Activated CD4-positive, alpha-beta T cell treated with anti-CD3 and anti-CD28 coated beads for 36 hours (primary cell): Measurements from ENCODE around the gene ARHGAP11A. TPM values are rescaled to one million over a fixed set of nuclear protein-coding genes. Genes with fewer than 3 reads are reported as not detected.
"Not testable (repeated sequence)": the region's sequence is repeated elsewhere in the genome, so short reads cannot be mapped to it uniquely, and the experiment has no call there.

Source experiments
- ATAC-seq: fragments of 200-7000 bp; cut with Tn5 transposase; one replicate; pipeline ENCODE4 v1.10.0; 2021; ENCODE audit warnings: mild to moderate bottlenecking, moderate library complexity
- CTCF ChIA-PET: fragments of 350-600 bp; sonication (Branson Sonifier 250); formaldehyde crosslinking; loops from one replicate; lab custom pipeline; 2021; ENCODE audit warnings: antibody characterized with exemption; lab: Charles Lee
- POLR2A ChIA-PET: fragments of 350-600 bp; sonication (Branson Sonifier 250); formaldehyde crosslinking; loops from one replicate; lab custom pipeline; 2021; ENCODE audit warnings: antibody characterized with exemption, inconsistent platforms; lab: Charles Lee
- DNase-seq: peaks from one replicate; pipeline ENCODE4 v3.0.0-alpha.2; 2020
- H3K27ac Mint-ChIP-seq: one replicate; pipeline ENCODE4 v1.8.0; 2021; ENCODE audit warnings: mixed read lengths
- H3K27me3 Mint-ChIP-seq: one replicate; pipeline ENCODE4 v1.8.0; 2021; ENCODE audit warnings: mixed read lengths
- H3K36me3 Mint-ChIP-seq: one replicate; pipeline ENCODE4 v1.8.0; 2021; ENCODE audit warnings: low read depth, mixed read lengths
- H3K4me1 Mint-ChIP-seq: one replicate; pipeline ENCODE4 v1.8.0; 2021; ENCODE audit warnings: mixed read lengths
- H3K4me3 Mint-ChIP-seq: one replicate; pipeline ENCODE4 v1.8.0; 2021; ENCODE audit warnings: mild to moderate bottlenecking, moderate library complexity, mixed read lengths
- H3K9me3 Mint-ChIP-seq: one replicate; pipeline ENCODE4 v1.8.0; 2021; ENCODE audit warnings: low read depth, mixed read lengths
- intact Hi-C, 2 experiments: fragments of 100-400 bp; cut with DNase I in 1 of 2; cut with micrococcal nuclease in 1 of 2; formaldehyde crosslinking; loops; one replicate each; pipeline versions ENCODE4 v1.14.2 to v1.15.1; 2022 to 2024; cut with DNase I, micrococcal nuclease
- total RNA-seq, 2 experiments: library from RNA; stranded (reverse); gene quantifications; one replicate each; pipeline ENCODE4 v1.2.3, GENCODE V29; 2021

ARHGAP11A gene
- total RNA-seq, result 100 to 1,000 TPM; 111 to 155 TPM

GRCh38 chr15:32615051-32615870 lies at the start of gene ARHGAP11A:
Gene ARHGAP11A, plus strand, starts transcription at chr15:32615504. Its CDS starts 708 bp downstream, at chr15:32616212.
- not testable (repeated sequence) for H3K27me3 Mint-ChIP-seq

GRCh38 chr15:32568988-32569387 lies 46.3 kb upstream of the ARHGAP11A start:
- ATAC-seq, H3K27me3 Mint-ChIP-seq, DNase-seq, H3K4me3 Mint-ChIP-seq, CTCF ChIA-PET, H3K9me3 Mint-ChIP-seq, H3K4me1 Mint-ChIP-seq, H3K27ac Mint-ChIP-seq, POLR2A ChIA-PET, intact Hi-C loops, H3K36me3 Mint-ChIP-seq: not testable (repeated sequence)

More at GRCh38 chr15:32615051-32615870, at the start of gene ARHGAP11A:
- ChIA-PET CTCF (interaction anchor here (0.6 kb wide), 1 partner anchor 42 kb away, joined by 3 read pairs; no protein-coding TSS in a partner anchor), POLR2A (interaction anchor here (0.6 kb wide), 1 partner anchor 1989 kb away, joined by 3 read pairs; the partner anchor contains the start of gene ARHGAP11B)
- H3K27ac Mint-ChIP-seq, result peak within 1 kb of the TSS; percentile 97
- peaks cover 12% of the 10 kb centered on the region for H3K36me3 Mint-ChIP-seq
- H3K4me1 Mint-ChIP-seq, intact Hi-C loops, H3K9me3 Mint-ChIP-seq: not testable (repeated sequence)
- H3K4me3 Mint-ChIP-seq, result peak within 1 kb of the TSS; percentile 85
- DNase-seq, result peak; percentile 93
- ATAC-seq, result peak; percentile 88

- ATAC-seq, CTCF ChIA-PET, H3K9me3 Mint-ChIP-seq, POLR2A ChIA-PET, H3K27me3 Mint-ChIP-seq, H3K4me1 Mint-ChIP-seq, H3K36me3 Mint-ChIP-seq, intact Hi-C loops, DNase-seq: not testable (repeated sequence)
- H3K27ac Mint-ChIP-seq, result peak overlapping the region; percentile 35
- peak overlapping the region; percentile 30 for H3K4me3 Mint-ChIP-seq
Measured at GRCh38 chr15:32578482-32578881, 36.8 kb upstream of the ARHGAP11A start.

- POLR2A ChIA-PET, DNase-seq, CTCF ChIA-PET, H3K4me3 Mint-ChIP-seq, intact Hi-C loops, H3K9me3 Mint-ChIP-seq, H3K4me1 Mint-ChIP-seq, H3K27ac Mint-ChIP-seq, ATAC-seq, H3K27me3 Mint-ChIP-seq, H3K36me3 Mint-ChIP-seq: not testable (repeated sequence)
Measured at GRCh38 chr15:32585844-32586243, 29.5 kb upstream of the ARHGAP11A start.

- H3K9me3 Mint-ChIP-seq, POLR2A ChIA-PET, H3K36me3 Mint-ChIP-seq, intact Hi-C loops, H3K27ac Mint-ChIP-seq, H3K4me3 Mint-ChIP-seq, CTCF ChIA-PET, DNase-seq, ATAC-seq, H3K27me3 Mint-ChIP-seq, H3K4me1 Mint-ChIP-seq: not testable (repeated sequence)
Measured at GRCh38 chr15:32593151-32593550, 22.2 kb upstream of the ARHGAP11A start, which contains the start of gene GOLGA8N. Gene GOLGA8N, plus strand, starts transcription at chr15:32593456.

- H3K27ac Mint-ChIP-seq, H3K4me3 Mint-ChIP-seq, ATAC-seq, CTCF ChIA-PET, H3K4me1 Mint-ChIP-seq, DNase-seq, POLR2A ChIA-PET, H3K9me3 Mint-ChIP-seq, intact Hi-C loops, H3K27me3 Mint-ChIP-seq, H3K36me3 Mint-ChIP-seq: not testable (repeated sequence)
Measured at GRCh38 chr15:32609518-32609917, 5.8 kb upstream of the ARHGAP11A start.

- H3K9me3 Mint-ChIP-seq, H3K36me3 Mint-ChIP-seq, H3K27me3 Mint-ChIP-seq, ATAC-seq, H3K27ac Mint-ChIP-seq, H3K4me1 Mint-ChIP-seq, DNase-seq, H3K4me3 Mint-ChIP-seq, intact Hi-C loops, CTCF ChIA-PET, POLR2A ChIA-PET: not testable (repeated sequence)
Measured at GRCh38 chr15:32610719-32611118, 4.6 kb upstream of the ARHGAP11A start.

GRCh38 chr15:32614712-32615050 lies 623 bp upstream of the ARHGAP11A start:
- H3K4me1 Mint-ChIP-seq, intact Hi-C loops, H3K9me3 Mint-ChIP-seq, CTCF ChIA-PET, H3K27me3 Mint-ChIP-seq, DNase-seq: not testable (repeated sequence)
- Mint-ChIP-seq H3K36me3 (peaks cover 12% of the 10 kb centered on the region), H3K27ac (peak overlapping the region; percentile 97), H3K4me3 (peak overlapping the region; percentile 85)
- POLR2A ChIA-PET, result interaction anchor here (0.6 kb wide), 1 partner anchor 1989 kb away, joined by 3 read pairs; the partner anchor contains the start of gene ARHGAP11B
- ATAC-seq, result peak; percentile 37

- DNase-seq (peak; percentile 25), ATAC-seq (peak; percentile 4)
- peaks cover 12% of the 10 kb centered on the region for H3K36me3 Mint-ChIP-seq
- H3K9me3 Mint-ChIP-seq, intact Hi-C loops, POLR2A ChIA-PET, H3K4me1 Mint-ChIP-seq, H3K27me3 Mint-ChIP-seq, CTCF ChIA-PET: not testable (repeated sequence)
- peak overlapping the region; percentile 97 for H3K27ac Mint-ChIP-seq
- peak overlapping the region; percentile 85 for H3K4me3 Mint-ChIP-seq
Measured at GRCh38 chr15:32615871-32616426, 645 bp downstream of the ARHGAP11A start.

- DNase-seq (no peak), ATAC-seq (no peak)
- POLR2A ChIA-PET, result no interaction called here
- CTCF ChIA-PET, result no interaction called here
- no peaks in the 10 kb centered on the region for H3K9me3 Mint-ChIP-seq
- H3K36me3 Mint-ChIP-seq, result peaks cover 53% of the 10 kb centered on the region
- H3K4me1 Mint-ChIP-seq, result no peaks in the 10 kb centered on the region
- intact Hi-C loops, result no loop called here
- no peaks in the 10 kb centered on the region for H3K27me3 Mint-ChIP-seq
- no peak overlapping the region for H3K4me3 Mint-ChIP-seq
- no peak overlapping the region for H3K27ac Mint-ChIP-seq
Measured at GRCh38 chr15:32636410-32636809, 21.1 kb downstream of the ARHGAP11A start.

- CTCF ChIA-PET, result no interaction called here
- no peaks in the 10 kb centered on the region for H3K27me3 Mint-ChIP-seq
- ATAC-seq (no peak), DNase-seq (no peak)
- H3K36me3 Mint-ChIP-seq, result peaks cover 52% of the 10 kb centered on the region
- no peaks in the 10 kb centered on the region for H3K4me1 Mint-ChIP-seq
- no peak overlapping the region for H3K27ac Mint-ChIP-seq
- POLR2A ChIA-PET, result no interaction called here
- H3K4me3 Mint-ChIP-seq, result no peak overlapping the region
- intact Hi-C loops, result no loop called here
- H3K9me3 Mint-ChIP-seq, result no peaks in the 10 kb centered on the region
Measured at GRCh38 chr15:32636908-32637567, 21.7 kb downstream of the ARHGAP11A start.
